Large intestine (tissue), 3 donors: ENCODE data around the gene KIF26B. TPM values are rescaled to one million over a fixed set of nuclear protein-coding genes. Genes with fewer than 3 reads are reported as not detected.

Experiments used
- DNase-seq, 2 donors: peaks; one replicate each; pipeline versions ENCODE4 v3.0.0 to v3.0.0-alpha.2; 2013
- H3K27ac ChIP-seq: one replicate; pipeline ENCODE4 v1.5.1; 2013; ENCODE audit warnings: low read length
- H3K27me3 ChIP-seq: 2 replicates; pipeline ENCODE4 v1.6.1; 2013; ENCODE audit warnings: low read length; ENCODE audit not compliant: control insufficient read depth, insufficient read depth
- H3K36me3 ChIP-seq: 2 replicates; pipeline ENCODE4 v1.6.1; 2013; ENCODE audit warnings: low read length; ENCODE audit not compliant: control insufficient read depth, insufficient read depth
- H3K4me1 ChIP-seq: one replicate; pipeline ENCODE4 v1.6.1; 2013; ENCODE audit warnings: low read length; ENCODE audit not compliant: control insufficient read depth, insufficient read depth
- H3K4me3 ChIP-seq: one replicate; pipeline ENCODE4 v1.5.1; 2013; ENCODE audit warnings: low read length
- H3K9me3 ChIP-seq: one replicate; pipeline ENCODE4 v1.6.1; 2013; ENCODE audit warnings: mild to moderate bottlenecking, low read depth, low read length, moderate library complexity; ENCODE audit not compliant: control insufficient read depth
- WGBS: methylation state at CpG from one replicate; pipeline ENCODE4 v1.1.5; 2013; ENCODE audit warnings: low lambda C conversion rate; ENCODE audit not compliant: insufficient coverage; 5-methylcytosine and 5-hydroxymethylcytosine counted together
- polyA plus RNA-seq: library from polyadenylated mRNA; unstranded; fragments of 120-200 nt; gene quantifications from one replicate; pipeline ENCODE4 v1.2.1, GENCODE V29; 2013

Gene KIF26B
- polyA plus RNA-seq, 1 donor, result 3.9 TPM

DNA sequence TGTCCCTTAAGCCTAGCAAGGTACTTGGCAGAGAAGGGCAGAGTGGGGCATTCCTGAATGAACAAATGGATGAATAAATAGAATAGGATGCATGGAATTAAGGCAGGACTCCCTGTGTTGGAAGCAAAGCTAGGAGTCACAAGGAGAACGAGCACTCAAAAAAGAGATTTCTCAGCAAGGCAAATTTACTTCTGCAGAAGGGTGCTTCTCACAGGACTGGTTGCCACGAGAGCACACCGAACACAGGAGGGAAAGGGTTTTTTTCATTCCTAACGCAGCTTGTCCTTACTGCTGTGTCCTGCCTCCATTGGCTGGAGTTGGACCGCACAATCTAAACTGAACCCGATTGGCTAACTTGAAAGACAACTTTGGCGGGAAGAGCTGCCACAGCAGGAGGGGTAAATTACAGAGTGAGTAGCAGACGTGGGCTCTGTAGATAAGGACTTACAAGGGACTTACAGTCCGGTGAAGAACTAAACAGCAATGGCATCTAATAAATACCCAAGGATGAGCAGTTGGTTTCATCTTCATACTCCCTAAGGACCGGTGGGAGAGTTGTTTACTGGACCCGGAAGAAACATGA lies 52.4 kb downstream of the KIF26B start:
- Histone ChIP-seq H3K27ac (no peak overlapping the region), H3K4me1 (no peaks in the 10 kb centered on the region), H3K9me3 (no peaks in the 10 kb centered on the region), H3K27me3 (no peaks in the 10 kb centered on the region), H3K36me3 (no peaks in the 10 kb centered on the region), H3K4me3 (no peak overlapping the region)
- WGBS, result 100% methylated on average over 1 of the region's 11 CpGs
- DNase-seq, result no peak

DNA sequence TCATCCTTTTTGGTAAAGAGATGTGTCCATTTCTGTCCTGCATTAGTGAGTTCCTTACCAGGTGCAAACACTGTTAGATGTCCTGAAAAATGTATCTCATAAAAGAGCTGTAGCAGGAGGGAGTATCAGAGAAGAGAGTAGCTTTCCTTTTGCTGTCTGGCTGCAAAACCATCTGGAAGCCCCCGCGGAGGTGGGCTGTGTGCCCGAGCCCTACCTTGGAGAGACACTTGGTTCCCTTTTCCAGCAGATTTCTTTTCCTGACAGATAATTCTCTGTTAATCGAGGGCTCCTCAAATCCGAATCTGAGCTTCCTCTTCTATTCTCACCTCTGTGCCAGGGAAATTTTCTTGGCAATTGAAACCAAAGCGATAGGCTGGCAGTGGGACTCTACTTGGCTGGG lies 53.0 kb downstream of the KIF26B start:
- H3K36me3 ChIP-seq, result no peaks in the 10 kb centered on the region
- no peak overlapping the region for H3K27ac ChIP-seq
- H3K4me3 ChIP-seq, result no peak overlapping the region
- no peaks in the 10 kb centered on the region for H3K27me3 ChIP-seq
- H3K4me1 ChIP-seq, result no peaks in the 10 kb centered on the region
- H3K9me3 ChIP-seq, result peaks cover 3% of the 10 kb centered on the region
- 100% methylated on average over 2 of the region's 6 CpGs for WGBS
- no peak for DNase-seq

DNA sequence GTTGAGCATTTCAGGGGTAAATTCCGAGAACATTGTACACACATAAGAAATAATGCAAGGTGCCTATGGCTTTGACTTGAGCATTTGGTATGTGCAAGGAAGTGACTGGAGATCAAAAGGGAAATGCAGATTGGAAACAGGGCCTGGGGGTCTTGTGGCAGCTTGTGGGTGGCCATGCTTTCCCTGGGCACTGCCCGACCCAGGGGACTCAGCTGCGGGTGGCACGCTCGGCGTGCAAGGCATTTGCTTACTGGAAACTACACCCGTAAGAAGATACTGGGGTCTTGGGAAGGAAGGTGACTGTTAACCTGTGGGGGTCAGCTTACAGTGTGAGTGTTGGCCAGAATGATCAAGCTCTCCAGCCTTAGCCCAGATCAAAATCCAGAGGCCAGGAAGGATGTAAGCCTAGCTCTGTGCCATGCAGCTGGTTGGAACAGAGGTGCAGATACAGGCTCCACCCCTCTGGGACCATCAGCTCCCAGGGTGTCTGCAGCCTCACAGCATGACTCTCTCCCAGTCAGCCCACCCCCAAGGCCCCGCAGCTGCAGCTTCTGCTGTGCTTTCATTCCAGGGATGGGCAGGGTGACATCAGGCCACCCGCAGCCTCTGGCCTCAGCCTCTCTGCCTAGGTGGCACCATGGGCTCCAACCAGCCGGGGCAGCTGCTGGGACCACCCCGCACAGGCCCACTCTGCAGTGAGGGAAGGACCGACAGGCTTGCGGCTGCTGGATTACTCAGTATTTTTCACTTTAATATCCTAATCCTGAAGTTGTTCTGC lies 55.1 kb downstream of the KIF26B start:
- no peaks in the 10 kb centered on the region for H3K4me1 ChIP-seq
- DNase-seq, result no peak
- no peak overlapping the region for H3K27ac ChIP-seq
- H3K9me3 ChIP-seq, result peaks cover 3% of the 10 kb centered on the region
- no CpG with 5 or more reads among the region's 13 CpGs for WGBS
- no peak overlapping the region for H3K4me3 ChIP-seq
- no peaks in the 10 kb centered on the region for H3K36me3 ChIP-seq
- no peaks in the 10 kb centered on the region for H3K27me3 ChIP-seq

DNA sequence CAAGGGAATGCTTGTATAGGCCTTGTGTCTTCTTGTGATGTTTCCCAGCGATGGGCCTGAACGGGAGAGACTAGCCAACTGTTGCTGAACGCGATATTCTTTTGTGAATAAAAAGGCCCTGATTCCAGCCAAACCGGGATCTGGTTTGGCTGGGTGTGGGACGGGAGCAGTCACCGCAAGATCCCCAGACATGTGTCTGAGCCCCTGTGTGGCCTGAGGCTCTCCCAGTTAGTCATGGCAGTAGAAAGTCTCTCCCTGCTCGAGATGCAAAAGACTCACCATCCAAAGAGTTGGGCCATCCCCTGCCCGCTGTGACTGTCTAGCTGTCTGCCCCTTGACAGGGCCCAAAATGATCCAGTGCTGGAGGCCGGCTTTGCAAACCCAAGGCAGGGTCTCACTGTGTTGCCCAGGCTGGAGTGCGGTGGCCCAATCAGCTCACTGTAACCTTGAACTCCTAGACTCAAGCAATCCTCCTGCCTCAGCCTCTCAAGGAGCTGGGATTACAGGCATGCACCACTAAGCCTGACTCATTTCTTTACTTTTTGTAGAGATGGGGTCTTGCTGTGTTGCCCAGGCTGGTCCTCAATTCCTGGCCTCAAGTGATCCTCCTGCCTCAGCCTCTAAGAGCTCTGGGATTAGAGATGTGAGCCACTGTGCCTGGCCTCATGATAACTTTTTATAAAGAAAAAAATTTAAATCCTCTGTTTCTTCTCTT lies 56.4 kb downstream of the KIF26B start:
- Histone ChIP-seq H3K27me3 (no peaks in the 10 kb centered on the region), H3K9me3 (peaks cover 3% of the 10 kb centered on the region), H3K4me1 (no peaks in the 10 kb centered on the region), H3K27ac (no peak overlapping the region), H3K4me3 (no peak overlapping the region), H3K36me3 (no peaks in the 10 kb centered on the region)
- DNase-seq, result no peak
- no CpG with 5 or more reads among the region's 11 CpGs for WGBS

DNA sequence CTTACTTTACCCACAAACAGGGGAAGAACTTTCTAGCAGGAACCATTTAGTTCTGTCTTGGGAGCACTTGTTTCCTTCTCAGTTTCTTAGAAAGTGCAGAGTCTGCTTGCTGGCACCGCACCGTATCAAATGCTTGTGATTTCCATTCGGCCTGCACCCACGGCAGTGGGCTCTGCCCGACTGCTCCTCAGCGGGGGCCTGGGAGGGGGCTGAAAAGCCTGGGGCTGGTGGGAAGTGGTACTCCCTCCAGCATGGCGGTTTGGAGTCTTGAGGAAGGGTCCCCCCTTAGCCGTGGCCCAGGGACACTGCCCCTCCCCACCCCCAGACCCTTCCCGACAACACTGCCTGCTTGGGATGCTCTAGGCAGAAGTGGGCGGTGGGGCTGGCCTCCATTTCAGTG lies 57.0 kb downstream of the KIF26B start:
- no peaks in the 10 kb centered on the region for H3K36me3 ChIP-seq
- DNase-seq, result no peak
- H3K4me3 ChIP-seq, result no peak overlapping the region
- no CpG with 5 or more reads among the region's 10 CpGs for WGBS
- no peak overlapping the region for H3K27ac ChIP-seq
- H3K4me1 ChIP-seq, result no peaks in the 10 kb centered on the region
- H3K9me3 ChIP-seq, result peaks cover 3% of the 10 kb centered on the region
- no peaks in the 10 kb centered on the region for H3K27me3 ChIP-seq

DNA sequence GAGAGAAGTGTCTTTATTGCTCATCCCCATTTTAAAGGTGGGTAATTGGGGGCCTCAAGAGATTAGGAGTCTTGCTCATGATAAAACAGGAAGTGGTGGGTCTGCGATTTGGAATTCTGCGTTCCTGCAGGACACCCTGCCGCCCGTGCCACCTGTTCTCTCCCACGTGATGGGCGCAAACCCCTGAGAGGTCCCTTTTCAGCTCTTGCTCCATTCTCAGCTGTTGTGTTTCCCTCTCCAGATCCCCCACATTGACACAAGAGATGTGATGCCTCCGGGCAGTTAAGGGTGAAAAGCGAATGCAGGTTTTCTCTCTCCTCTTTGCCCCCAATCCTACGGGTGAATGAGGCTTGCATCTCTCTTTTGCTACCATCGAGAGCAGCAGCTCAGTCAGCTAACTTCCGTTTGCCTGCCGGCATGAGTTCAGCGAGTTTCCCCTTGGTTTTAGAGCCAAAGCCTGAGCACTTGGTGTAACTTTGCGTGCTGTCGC lies 57.5 kb downstream of the KIF26B start:
- Histone ChIP-seq H3K36me3 (no peaks in the 10 kb centered on the region), H3K27me3 (no peaks in the 10 kb centered on the region), H3K9me3 (peaks cover 3% of the 10 kb centered on the region), H3K4me1 (no peaks in the 10 kb centered on the region), H3K27ac (no peak overlapping the region), H3K4me3 (no peak overlapping the region)
- no CpG with 5 or more reads among the region's 15 CpGs for WGBS
- DNase-seq, result no peak

DNA sequence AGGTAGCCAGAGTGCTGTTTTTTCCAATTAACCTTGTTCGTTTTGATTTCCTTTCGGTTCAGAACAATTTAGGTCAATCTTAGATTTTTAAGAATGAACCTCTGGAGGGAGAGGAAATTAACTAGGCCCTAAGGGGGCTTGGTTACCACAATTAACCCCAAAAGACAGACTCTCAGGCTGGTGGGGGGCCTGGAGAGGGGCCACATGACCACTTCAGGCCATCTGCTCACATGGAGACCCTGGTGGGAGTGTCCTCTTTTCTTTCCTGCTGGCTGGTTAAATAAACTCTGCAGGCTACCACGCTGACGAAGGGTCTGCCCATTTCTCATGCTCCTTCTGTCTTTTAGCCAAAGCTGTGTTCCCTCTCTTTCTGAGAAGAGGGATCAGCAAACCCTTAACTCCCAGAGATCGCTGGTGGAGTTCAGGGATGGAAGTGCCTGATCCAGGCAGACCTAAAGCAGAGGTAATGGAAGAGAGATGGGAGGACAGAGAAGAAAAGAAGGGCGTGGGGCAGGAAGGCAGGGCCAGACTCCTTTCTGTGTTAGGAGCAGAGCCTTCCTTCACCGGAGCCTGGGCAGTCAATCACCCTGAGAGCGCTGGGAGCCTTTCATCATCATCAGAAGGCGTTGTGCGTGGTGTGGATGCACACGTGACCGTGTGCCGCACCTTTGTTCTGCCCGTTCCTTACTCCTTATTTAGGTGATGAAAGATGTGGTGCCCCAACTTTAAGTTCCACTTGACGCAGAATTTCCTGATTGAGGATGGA lies 58.5 kb downstream of the KIF26B start:
- H3K4me3 ChIP-seq, result no peak overlapping the region
- H3K27me3 ChIP-seq, result no peaks in the 10 kb centered on the region
- H3K27ac ChIP-seq, result no peak overlapping the region
- WGBS, result 100% methylated on average over 1 of the region's 15 CpGs
- DNase-seq, result no peak
- H3K36me3 ChIP-seq, result no peaks in the 10 kb centered on the region
- peaks cover 3% of the 10 kb centered on the region for H3K9me3 ChIP-seq
- no peaks in the 10 kb centered on the region for H3K4me1 ChIP-seq

DNA sequence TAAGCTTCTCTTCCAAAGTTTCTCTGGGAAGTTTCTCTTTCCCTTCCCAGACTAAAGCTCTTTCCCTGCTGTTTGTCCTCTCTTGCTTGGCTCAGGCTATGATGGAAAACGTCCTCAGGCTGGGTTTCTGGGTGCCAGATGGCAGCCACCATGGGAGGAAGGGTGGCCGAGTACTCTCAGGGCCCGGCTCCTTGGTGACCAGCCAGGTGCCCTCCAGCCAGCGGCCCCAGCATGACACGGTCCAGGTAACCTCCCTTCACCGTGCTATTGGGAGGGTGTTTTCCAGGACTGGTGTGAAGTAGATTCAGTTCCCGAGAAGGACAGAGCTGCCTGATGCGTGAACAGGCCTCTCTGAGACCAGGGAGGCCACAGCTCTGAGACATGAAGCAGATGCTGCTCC lies 60.3 kb downstream of the KIF26B start:
- no peak overlapping the region for H3K27ac ChIP-seq
- no peaks in the 10 kb centered on the region for H3K27me3 ChIP-seq
- H3K9me3 ChIP-seq, result peaks cover 3% of the 10 kb centered on the region
- no peak overlapping the region for H3K4me3 ChIP-seq
- no peak for DNase-seq
- no CpG with 5 or more reads among the region's 8 CpGs for WGBS
- H3K4me1 ChIP-seq, result no peaks in the 10 kb centered on the region
- H3K36me3 ChIP-seq, result no peaks in the 10 kb centered on the region

DNA sequence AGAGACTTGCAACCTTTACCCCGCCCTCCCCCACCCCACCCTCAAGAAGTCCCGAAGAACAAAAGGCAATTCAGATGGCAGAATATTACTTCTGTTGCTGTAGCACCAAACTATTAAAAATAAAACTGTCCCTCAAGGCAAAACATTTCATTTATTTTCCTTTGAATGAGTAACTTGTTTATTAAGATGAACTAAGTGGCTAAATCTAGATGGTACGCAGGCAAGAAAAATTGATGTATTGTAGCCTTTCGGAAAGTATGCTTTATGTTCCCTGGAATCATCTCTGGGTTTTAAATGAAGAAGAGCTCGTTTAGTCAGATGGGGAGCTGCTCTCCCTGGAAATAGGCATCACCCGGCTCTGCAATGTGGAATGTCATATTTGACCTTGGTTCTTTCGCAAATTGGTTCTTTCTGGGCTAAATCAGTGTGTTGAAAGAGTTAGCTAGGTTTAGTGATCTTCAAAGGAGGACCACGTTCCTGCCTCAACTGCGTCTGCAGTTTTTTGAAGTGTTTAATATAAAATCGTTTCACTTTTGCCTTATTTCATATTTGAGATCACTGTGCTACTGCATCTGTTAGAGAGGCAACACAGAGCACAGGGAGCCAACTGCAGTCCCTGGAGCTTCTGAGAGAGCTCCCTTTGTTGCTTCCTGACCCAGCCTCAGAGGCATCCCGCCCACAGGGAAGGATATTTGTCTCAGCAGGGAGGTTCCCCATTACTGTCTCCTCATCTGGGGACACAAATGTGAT lies 61.8 kb downstream of the KIF26B start:
- no peak overlapping the region for H3K27ac ChIP-seq
- H3K4me3 ChIP-seq, result no peak overlapping the region
- no peaks in the 10 kb centered on the region for H3K4me1 ChIP-seq
- WGBS, result 100% methylated on average over 1 of the region's 11 CpGs
- no peaks in the 10 kb centered on the region for H3K36me3 ChIP-seq
- peaks cover 3% of the 10 kb centered on the region for H3K9me3 ChIP-seq
- no peak for DNase-seq
- H3K27me3 ChIP-seq, result no peaks in the 10 kb centered on the region
